Measurements from ENCODE around the gene HOXC4. TPM values are rescaled to one million over a fixed set of nuclear protein-coding genes. Genes with fewer than 3 reads are reported as not detected.
A peak's percentile ranks its signal among the peaks of the same experiment; 100 is the strongest.

The HOXC4 gene
- total RNA-seq, 3 donors from 2014 or later = 2.3 TPM; not detected in 2

DNA sequence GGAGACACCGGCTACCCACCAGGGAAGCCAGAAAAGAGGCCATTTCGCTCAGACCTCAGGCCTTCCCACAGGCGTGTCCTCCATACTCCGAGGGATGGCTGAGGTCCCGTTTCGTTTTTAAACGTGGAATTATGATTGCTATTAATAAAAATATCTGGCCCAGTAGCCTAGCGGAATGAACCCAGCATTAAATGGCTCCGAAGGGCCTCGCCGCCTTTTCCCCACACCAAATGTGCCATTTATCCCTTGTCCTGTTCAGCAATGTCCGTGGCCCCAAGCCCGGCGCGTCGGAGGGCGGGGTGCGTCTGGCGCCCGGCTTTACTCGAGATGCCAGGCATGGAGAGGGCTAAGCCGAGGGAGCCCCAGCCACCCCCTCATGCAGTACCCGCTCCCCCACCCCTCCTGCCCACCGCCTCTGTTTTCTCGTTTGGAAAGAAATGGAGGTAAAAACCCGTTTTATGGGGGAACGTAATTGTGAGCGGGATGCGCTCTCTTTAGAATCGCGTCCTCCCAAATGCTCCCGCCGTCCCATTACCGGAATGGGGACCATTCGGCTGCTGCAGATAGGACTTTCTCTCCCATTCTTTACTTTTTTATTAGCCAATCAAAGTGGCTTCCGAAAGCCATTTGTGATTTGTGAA lies 39.1 kb upstream of the HOXC4 start:
- no peak for ATAC-seq
- H3K4me1 ChIP-seq (ENCODE audit: low read depth) = peaks cover 11% of the 10 kb centered on the region
- intact Hi-C loops (cut with DNase I, micrococcal nuclease) = no loop called here
- H3K36me3 ChIP-seq (ENCODE audit: low read depth) = no peaks in the 10 kb centered on the region
- H3K4me3 ChIP-seq = no peak overlapping the region
- DNase-seq = no peak
- TF ChIP-seq, protein P1, sequence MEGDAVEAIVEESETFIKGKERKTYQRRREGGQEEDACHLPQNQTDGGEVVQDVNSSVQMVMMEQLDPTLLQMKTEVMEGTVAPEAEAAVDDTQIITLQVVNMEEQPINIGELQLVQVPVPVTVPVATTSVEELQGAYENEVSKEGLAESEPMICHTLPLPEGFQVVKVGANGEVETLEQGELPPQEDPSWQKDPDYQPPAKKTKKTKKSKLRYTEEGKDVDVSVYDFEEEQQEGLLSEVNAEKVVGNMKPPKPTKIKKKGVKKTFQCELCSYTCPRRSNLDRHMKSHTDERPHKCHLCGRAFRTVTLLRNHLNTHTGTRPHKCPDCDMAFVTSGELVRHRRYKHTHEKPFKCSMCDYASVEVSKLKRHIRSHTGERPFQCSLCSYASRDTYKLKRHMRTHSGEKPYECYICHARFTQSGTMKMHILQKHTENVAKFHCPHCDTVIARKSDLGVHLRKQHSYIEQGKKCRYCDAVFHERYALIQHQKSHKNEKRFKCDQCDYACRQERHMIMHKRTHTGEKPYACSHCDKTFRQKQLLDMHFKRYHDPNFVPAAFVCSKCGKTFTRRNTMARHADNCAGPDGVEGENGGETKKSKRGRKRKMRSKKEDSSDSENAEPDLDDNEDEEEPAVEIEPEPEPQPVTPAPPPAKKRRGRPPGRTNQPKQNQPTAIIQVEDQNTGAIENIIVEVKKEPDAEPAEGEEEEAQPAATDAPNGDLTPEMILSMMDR (IDR thresholded peaks at IDR 0.05) = no peak
- H3K9me3 ChIP-seq = no peaks in the 10 kb centered on the region

DNA sequence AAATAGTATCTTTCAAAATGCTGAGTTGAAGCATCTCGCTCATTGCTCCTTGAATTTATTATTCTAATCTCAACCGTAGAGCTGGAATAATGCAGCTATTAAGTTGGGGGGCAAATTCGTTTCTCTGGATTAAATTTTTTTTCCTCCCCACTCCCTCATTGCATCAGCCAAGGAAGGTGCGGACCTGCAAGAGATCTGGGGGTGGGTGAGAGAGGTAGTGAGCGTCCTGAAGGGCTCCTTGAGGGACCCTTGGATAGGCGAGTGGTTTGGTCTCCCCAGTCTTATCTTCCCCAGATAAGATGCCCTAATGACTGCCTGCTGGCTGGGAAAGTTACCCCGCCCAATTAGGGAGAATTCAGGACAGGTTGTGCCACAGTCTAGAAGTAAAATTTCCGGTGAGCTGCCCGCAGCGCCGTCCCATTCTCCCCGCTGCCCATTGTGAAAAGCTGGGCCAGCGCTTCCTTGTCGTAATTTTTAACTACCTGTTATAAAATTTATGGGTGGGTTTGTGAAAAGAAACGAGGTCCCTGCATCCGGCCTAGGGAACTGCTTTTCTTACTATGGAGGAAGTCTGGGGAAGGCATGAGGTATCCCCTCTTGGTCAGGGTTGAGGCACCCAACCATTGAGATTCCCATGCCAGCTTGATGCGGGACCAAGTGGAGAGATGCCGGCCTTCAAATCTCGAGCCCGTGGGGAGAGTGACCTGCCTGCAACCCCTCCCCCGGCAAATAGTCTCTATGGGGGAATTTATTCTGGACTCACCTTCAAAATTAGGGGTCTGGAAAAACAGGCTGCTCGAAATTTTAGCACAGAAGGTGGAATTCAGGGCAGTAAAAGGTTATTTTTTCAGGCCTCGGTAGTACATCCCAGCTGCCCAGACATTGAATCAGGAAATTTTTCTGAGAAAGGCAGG lies 38.4 kb upstream of the HOXC4 start:
- DNase-seq = no peak
- intact Hi-C loops (cut with DNase I, micrococcal nuclease) = no loop called here
- Histone ChIP-seq H3K4me3 (no peak overlapping the region), H3K9me3 (no peaks in the 10 kb centered on the region), H3K4me1 (ENCODE audit: low read depth) (peaks cover 11% of the 10 kb centered on the region), H3K36me3 (ENCODE audit: low read depth) (no peaks in the 10 kb centered on the region)
- no peak for ATAC-seq
- TF ChIP-seq, protein P1 (IDR thresholded peaks at IDR 0.05) = no peak

DNA sequence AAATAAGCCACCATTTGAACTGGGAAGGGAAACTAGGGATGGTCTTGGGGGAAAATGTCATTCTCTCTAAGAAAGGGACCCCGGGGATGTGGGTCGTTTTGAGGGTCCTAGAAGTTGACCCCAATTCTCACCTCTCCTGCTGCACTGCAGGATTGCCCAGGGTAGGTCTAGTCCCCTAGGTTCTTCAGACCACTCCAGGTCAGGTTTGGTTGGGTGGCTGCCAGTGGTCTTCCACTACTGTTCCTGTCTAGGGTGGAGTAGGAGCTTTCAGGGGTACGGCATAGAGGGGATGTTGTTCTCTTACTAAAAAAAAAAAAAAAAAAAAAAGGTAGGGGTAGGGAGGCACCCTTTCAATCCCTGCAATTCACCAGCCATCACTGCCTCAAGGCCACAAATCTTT lies 37.6 kb upstream of the HOXC4 start:
- no peak overlapping the region for H3K4me3 ChIP-seq
- H3K4me1 ChIP-seq (ENCODE audit: low read depth) = peaks cover 11% of the 10 kb centered on the region
- no peak for ATAC-seq
- intact Hi-C loops (cut with DNase I, micrococcal nuclease) = no loop called here
- no peaks in the 10 kb centered on the region for H3K9me3 ChIP-seq
- TF ChIP-seq, protein P1 (IDR thresholded peaks at IDR 0.05) = no peak
- H3K36me3 ChIP-seq (ENCODE audit: low read depth) = no peaks in the 10 kb centered on the region
- no peak for DNase-seq

DNA sequence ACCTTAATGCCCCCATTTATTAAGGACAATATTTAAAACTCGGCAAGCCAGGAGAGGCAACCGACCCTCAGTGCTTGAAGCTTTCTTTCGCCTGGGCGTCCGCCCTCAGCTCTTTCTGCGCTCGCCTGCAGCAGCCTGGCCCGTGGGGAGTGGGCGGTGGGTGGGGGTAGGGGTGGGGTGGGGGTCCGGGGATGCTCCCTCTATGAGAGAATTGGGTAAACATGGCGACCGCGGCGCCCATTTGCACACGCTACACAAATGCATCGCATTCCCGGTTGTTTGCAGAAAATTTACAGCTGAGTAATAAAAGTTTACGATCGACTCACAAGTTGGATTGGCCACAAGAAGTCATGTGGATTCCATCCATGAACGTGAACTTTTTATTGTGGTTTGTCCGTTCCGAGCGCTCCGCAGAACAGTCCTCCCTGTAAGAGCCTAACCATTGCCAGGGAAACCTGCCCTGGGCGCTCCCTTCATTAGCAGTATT lies 37.1 kb upstream of the HOXC4 start:
- no peaks in the 10 kb centered on the region for H3K9me3 ChIP-seq
- H3K36me3 ChIP-seq (ENCODE audit: low read depth) = no peaks in the 10 kb centered on the region
- ATAC-seq (peak; percentile 73), DNase-seq (peak in 1 of 3 donors; percentile 48)
- H3K4me3 ChIP-seq = no peak overlapping the region
- TF ChIP-seq, protein P1 (IDR thresholded peaks at IDR 0.05) = no peak
- H3K4me1 ChIP-seq (ENCODE audit: low read depth) = peaks cover 8% of the 10 kb centered on the region
- intact Hi-C loops (cut with DNase I, micrococcal nuclease) = no loop called here

DNA sequence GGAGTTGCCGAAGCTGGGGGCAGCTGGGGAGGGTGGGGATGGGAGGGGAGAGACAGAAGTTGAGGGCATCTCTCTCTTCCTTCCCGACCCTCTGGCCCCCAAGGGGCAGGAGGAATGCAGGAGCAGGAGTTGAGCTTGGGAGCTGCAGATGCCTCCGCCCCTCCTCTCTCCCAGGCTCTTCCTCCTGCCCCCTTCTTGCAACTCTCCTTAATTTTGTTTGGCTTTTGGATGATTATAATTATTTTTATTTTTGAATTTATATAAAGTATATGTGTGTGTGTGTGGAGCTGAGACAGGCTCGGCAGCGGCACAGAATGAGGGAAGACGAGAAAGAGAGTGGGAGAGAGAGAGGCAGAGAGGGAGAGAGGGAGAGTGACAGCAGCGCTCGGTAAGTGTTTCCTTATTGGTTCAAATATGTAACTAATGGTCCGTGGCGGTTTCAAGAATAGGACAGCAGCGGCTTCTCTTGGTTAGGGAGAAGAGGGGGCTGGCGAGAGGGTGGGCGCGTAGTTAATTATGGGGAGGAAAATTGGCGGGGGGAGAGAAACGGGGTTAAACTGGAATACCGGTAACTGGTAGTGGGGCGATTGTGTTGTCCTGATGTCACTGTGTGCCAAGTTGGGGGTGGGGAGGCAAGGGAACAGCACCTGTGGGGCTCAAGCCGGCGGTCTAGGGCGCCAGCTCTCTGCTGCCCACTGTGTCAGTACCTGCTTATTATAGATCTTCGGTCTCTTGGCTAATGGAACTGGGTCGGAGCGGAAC lies 36.4 kb upstream of the HOXC4 start:
- Histone ChIP-seq H3K36me3 (ENCODE audit: low read depth) (no peaks in the 10 kb centered on the region), H3K9me3 (no peaks in the 10 kb centered on the region), H3K4me3 (no peak overlapping the region), H3K4me1 (ENCODE audit: low read depth) (peaks cover 6% of the 10 kb centered on the region)
- peak; percentile 35 for ATAC-seq
- TF ChIP-seq, protein P1 (IDR thresholded peaks at IDR 0.05) = no peak
- DNase-seq = no peak
- intact Hi-C loops (cut with DNase I, micrococcal nuclease) = no loop called here
